IMR-90 (cell line): ENCODE results near the gene LRRC10. TPM values are rescaled to one million over a fixed set of nuclear protein-coding genes. Genes with fewer than 3 reads are reported as not detected.

Source experiments
- ATAC-seq: fragments of 200-7000 bp; cut with Tn5 transposase; 2 replicates; pipeline ENCODE4 v1.9.1; 2020; ENCODE audit warnings: low read depth, mild to moderate bottlenecking, moderate library complexity
- BruUV-seq: library from RNA; stranded (reverse); fragments of 400-500 nt; replicated peaks from 2 replicates; lab custom pipeline; 2021; lab: Mats Ljungman, UMichigan
- CTCF ChIA-PET: fragments of 300-600 bp; formaldehyde crosslinking; extraction: SDS; loops from one replicate; lab custom pipeline; 2021; ENCODE audit warnings: antibody characterized with exemption; lab: Yijun Ruan, JAX
- POLR2A ChIA-PET: fragments of 300-600 bp; sonication (Branson Sonifier 250); formaldehyde crosslinking; loops from one replicate; lab custom pipeline; 2022; ENCODE audit warnings: antibody characterized with exemption; ENCODE audit not compliant: unreplicated experiment; lab: Charles Lee
- DNase-seq: peaks from one replicate; pipeline ENCODE4 v3.0.0; 2013
- H2AFZ ChIP-seq: replicated peaks from 2 replicates; pipeline ENCODE3; 2013; ENCODE audit warnings: low read length, mild to moderate bottlenecking; ENCODE audit not compliant: poor library complexity
- H2AK5ac ChIP-seq: 2 replicates; pipeline ENCODE4 v1.6.1; 2013; ENCODE audit warnings: low read depth, low read length, inconsistent platforms
- H2AK9ac ChIP-seq: replicated peaks from 2 replicates; pipeline ENCODE3; 2013; ENCODE audit warnings: mild to moderate bottlenecking, low read depth, low read length, moderate library complexity; ENCODE audit not compliant: poor library complexity
- H2BK120ac ChIP-seq: 2 replicates; pipeline ENCODE4 v1.6.1; 2013; ENCODE audit warnings: low read depth, low read length, inconsistent platforms
- H2BK15ac ChIP-seq: 3 replicates; pipeline ENCODE4 v1.6.1; 2013; ENCODE audit warnings: low read depth, low read length, inconsistent platforms
- H2BK20ac ChIP-seq: 2 replicates; pipeline ENCODE4 v1.6.1; 2013; ENCODE audit warnings: low read depth, mild to moderate bottlenecking, inconsistent platforms, low read length, moderate library complexity
- H2BK5ac ChIP-seq: 2 replicates; pipeline ENCODE4 v1.6.1; 2013; ENCODE audit warnings: mild to moderate bottlenecking, low read depth, low read length, inconsistent platforms; ENCODE audit not compliant: poor library complexity, severe bottlenecking
- H3K14ac ChIP-seq: replicated peaks from 2 replicates; pipeline ENCODE4 v1.6.1; 2013; ENCODE audit warnings: low read depth, low read length, inconsistent platforms
- H3K18ac ChIP-seq: 2 replicates; pipeline ENCODE4 v1.6.1; 2013; ENCODE audit warnings: low read depth, low read length, control low read depth
- H3K23ac ChIP-seq: 2 replicates; pipeline ENCODE4 v1.6.1; 2013; ENCODE audit warnings: low read depth, low read length, inconsistent platforms
- H3K27ac ChIP-seq: 2 replicates; pipeline ENCODE4 v1.5.1; 2013; ENCODE audit warnings: mild to moderate bottlenecking, control low read depth, low read length; ENCODE audit not compliant: insufficient read depth
- H3K27me3 ChIP-seq: 2 replicates; pipeline ENCODE4 v1.6.1; 2013; ENCODE audit warnings: low read length; ENCODE audit not compliant: control insufficient read depth, insufficient read depth
- H3K36me3 ChIP-seq: 2 replicates; pipeline ENCODE4 v1.6.1; 2013; ENCODE audit warnings: low read length, mixed read lengths; ENCODE audit not compliant: control insufficient read depth, insufficient read depth
- H3K4ac ChIP-seq: 2 replicates; pipeline ENCODE4 v1.6.1; 2013; ENCODE audit warnings: low read depth, low read length, inconsistent platforms
- H3K4me1 ChIP-seq: 2 replicates; pipeline ENCODE4 v1.6.1; 2013; ENCODE audit warnings: low read length, mixed read lengths; ENCODE audit not compliant: control insufficient read depth, insufficient read depth
- H3K4me2 ChIP-seq: 2 replicates; pipeline ENCODE4 v1.6.1; 2013; ENCODE audit warnings: low read depth, mild to moderate bottlenecking, control low read depth, low read length, moderate library complexity
- H3K4me3 ChIP-seq: 2 replicates; pipeline ENCODE4 v1.5.1; 2013; ENCODE audit warnings: low read depth, mild to moderate bottlenecking, control low read depth, low read length, moderate library complexity; ENCODE audit not compliant: insufficient read depth
- H3K56ac ChIP-seq: 2 replicates; pipeline ENCODE4 v1.6.1; 2013; ENCODE audit warnings: low read length, inconsistent platforms; ENCODE audit not compliant: insufficient read depth; ENCODE audit errors: extremely low read depth
- H3K79me1 ChIP-seq, 2 experiments: 2 replicates each; pipeline ENCODE4 v1.6.1; 2013; ENCODE audit warnings: low read length in 2 of 2, inconsistent platforms in 1 of 2, low read depth in 1 of 2
- H3K9ac ChIP-seq: 2 replicates; pipeline ENCODE4 v1.6.1; 2013; ENCODE audit warnings: low read depth, low read length, control low read depth
- H3K9me1 ChIP-seq: 2 replicates; pipeline ENCODE4 v1.6.1; 2013; ENCODE audit warnings: low read length, inconsistent platforms; ENCODE audit not compliant: insufficient read depth
- H3K9me3 ChIP-seq: 2 replicates; pipeline ENCODE4 v1.6.1; 2013; ENCODE audit warnings: low read length; ENCODE audit not compliant: control insufficient read depth, insufficient read depth
- H4K20me1 ChIP-seq: 2 replicates; pipeline ENCODE4 v1.6.1; 2013; ENCODE audit warnings: low read length, inconsistent platforms; ENCODE audit not compliant: insufficient read depth
- H4K5ac ChIP-seq: 2 replicates; pipeline ENCODE4 v1.6.1; 2013; ENCODE audit warnings: mild to moderate bottlenecking, low read depth, low read length, control low read depth
- H4K8ac ChIP-seq, 2 experiments: 2 replicates each; pipeline ENCODE4 v1.6.1; 2013; ENCODE audit warnings: low read depth in 2 of 2, low read length in 2 of 2, control low read depth in 1 of 2, inconsistent platforms in 1 of 2
- H4K91ac ChIP-seq: 2 replicates; pipeline ENCODE4 v1.6.1; 2013; ENCODE audit warnings: low read depth, low read length, inconsistent platforms; ENCODE audit not compliant: insufficient read depth
- CHD1 ChIP-seq: IDR thresholded peaks from 2 replicates; pipeline ENCODE4 v1.6.1; 2012; ENCODE audit warnings: low read depth, low read length, improper control_type of control experiment
- RCOR1 ChIP-seq: IDR thresholded peaks from 2 replicates; pipeline ENCODE4 v1.6.1; 2012; ENCODE audit warnings: mild to moderate bottlenecking, low read length, improper control_type of control experiment; ENCODE audit not compliant: insufficient replicate concordance
- WGBS, 2 experiments: methylation state at CpG; one replicate each; pipeline versions ENCODE4 v1.1.5 to v1.1.7; 2013; ENCODE audit warnings: missing lambda C conversion rate in 2 of 2; ENCODE audit not compliant: insufficient read length in 1 of 2; ENCODE audit errors: extremely low coverage in 2 of 2; 5-methylcytosine and 5-hydroxymethylcytosine counted together
- dilution Hi-C: fragments of 300-500 bp; cut with HindIII; formaldehyde crosslinking; loops from one replicate; pipeline ENCODE4 v1.14.3; 2018; ENCODE audit warnings: low sequenced_read_pairs; ENCODE audit not compliant: unreplicated experiment
- in situ Hi-C: fragments of 300-500 bp; cut with MboI; formaldehyde crosslinking; loops from 3 replicates; pipeline ENCODE4 v1.14.3; 2019; ENCODE audit warnings: low sequenced_read_pairs, inconsistent platforms, mixed read lengths
- intact Hi-C: fragments of 100-400 bp; cut with micrococcal nuclease; formaldehyde crosslinking; loops from 2 replicates; pipeline ENCODE4 v1.10.0; 2022
- polyA plus RNA-seq, 3 experiments: library from polyadenylated mRNA; depleted of rRNA; stranded (reverse); fragments of >200 nt; gene quantifications; 2 replicates each; pipeline ENCODE4 v1.2.3, GENCODE V29; 2012; ENCODE audit warnings: low replicate concordance in 1 of 3
- total RNA-seq: library from RNA; depleted of rRNA; stranded (reverse); fragments of >200 nt; gene quantifications from 2 replicates; pipeline ENCODE4 v1.2.3, GENCODE V29; 2012
- TF ChIP-seq, protein P1 (sequence below): fragments of 150-350 bp; IDR thresholded peaks from 2 replicates; pipeline ENCODE4 v1.6.1; 2016; ENCODE audit warnings: low read depth, mild to moderate bottlenecking, low read length, moderate library complexity, borderline replicate concordance

Gene LRRC10
- total and polyA plus RNA-seq, 2 of the 4 experiments (the other 2 are of a cell fraction) = not detected

DNA sequence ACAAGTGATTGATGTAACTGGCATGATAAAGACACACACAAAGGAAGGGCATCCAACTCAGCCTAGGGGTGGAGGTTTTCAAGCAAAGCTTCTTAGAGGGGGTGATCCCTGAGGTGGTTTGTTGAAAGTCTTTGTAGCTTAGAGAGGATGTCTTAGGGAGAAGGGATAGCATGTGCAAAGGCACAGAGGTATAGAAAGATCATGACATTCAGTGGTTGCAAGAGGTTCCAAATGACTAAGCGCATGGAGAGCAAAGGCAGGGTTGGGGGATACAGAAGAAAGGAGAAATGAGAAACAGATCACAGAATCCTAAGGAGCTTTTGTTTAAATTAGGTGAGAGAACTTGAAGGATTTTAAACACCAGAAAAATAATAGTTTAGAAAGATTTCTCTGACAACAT lies 30.6 kb downstream of the LRRC10 start:
- Histone ChIP-seq H2AK5ac (no peak overlapping the region), H3K4me2 (no peak overlapping the region), H3K4me1 (peaks cover 2% of the 10 kb centered on the region; the same call in 1 of the 2 replicates), H4K91ac (no peak overlapping the region), H2BK15ac (no peak overlapping the region), H3K4ac (no peak overlapping the region), H2AK9ac (no peak overlapping the region), H4K8ac (no peak overlapping the region), H3K27ac (no peak overlapping the region), H3K4me3 (no peak overlapping the region), H3K27me3 (no peaks in the 10 kb centered on the region), H3K9me3 (no peaks in the 10 kb centered on the region), H4K5ac (no peak overlapping the region), H2BK5ac (no peak overlapping the region), H3K14ac (no peak overlapping the region), H3K36me3 (peaks cover 8% of the 10 kb centered on the region), H3K56ac (no peak overlapping the region), H3K9me1 (peaks cover 5% of the 10 kb centered on the region; the same call in 1 of the 2 replicates), H2BK20ac (no peak overlapping the region), H3K9ac (no peak overlapping the region), H2AFZ (no peak overlapping the region), H4K20me1 (peaks cover 3% of the 10 kb centered on the region; the same call in 1 of the 2 replicates), H3K23ac (no peak overlapping the region; the same call in 1 of the 2 replicates), H2BK120ac (no peak overlapping the region), H3K18ac (no peak overlapping the region), H3K79me1 (peaks cover 3 to 8% of the 10 kb centered on the region in 2 experiments)
- DNase-seq (no peak), ATAC-seq (no peak)
- dilution Hi-C loops = no loop called here
- TF ChIP-seq RCOR1 = no peak
- TF ChIP-seq, protein P1, sequence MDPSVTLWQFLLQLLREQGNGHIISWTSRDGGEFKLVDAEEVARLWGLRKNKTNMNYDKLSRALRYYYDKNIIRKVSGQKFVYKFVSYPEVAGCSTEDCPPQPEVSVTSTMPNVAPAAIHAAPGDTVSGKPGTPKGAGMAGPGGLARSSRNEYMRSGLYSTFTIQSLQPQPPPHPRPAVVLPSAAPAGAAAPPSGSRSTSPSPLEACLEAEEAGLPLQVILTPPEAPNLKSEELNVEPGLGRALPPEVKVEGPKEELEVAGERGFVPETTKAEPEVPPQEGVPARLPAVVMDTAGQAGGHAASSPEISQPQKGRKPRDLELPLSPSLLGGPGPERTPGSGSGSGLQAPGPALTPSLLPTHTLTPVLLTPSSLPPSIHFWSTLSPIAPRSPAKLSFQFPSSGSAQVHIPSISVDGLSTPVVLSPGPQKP = no peak
- TF ChIP-seq CHD1 = no peak
- CTCF ChIA-PET = interaction anchor here (0.6 to 2.4 kb wide), 2 partner anchors 10 to 249 kb away, joined by 3 to 8 read pairs; no protein-coding TSS in a partner anchor
- intact Hi-C loops = no loop called here
- POLR2A ChIA-PET = interaction anchor here (0.7 kb wide), 1 partner anchor 82 kb away, joined by 11 read pairs; no protein-coding TSS in a partner anchor
- no TSS peak for BruUV-seq
- 100% methylated on average over 1 of the region's 1 CpG; no CpG with 5 or more reads in 1 of the 2 experiments for WGBS, 2 experiments
- in situ Hi-C loops = loop anchor here (25.0 kb wide), 1 partner anchor 743 kb away; no protein-coding TSS in a partner anchor
